H1 (cell line): Measurements from ENCODE around the gene TMTC2. TPM values are rescaled to one million over a fixed set of nuclear protein-coding genes. Genes with fewer than 3 reads are reported as not detected.

ENCODE experiments used
- CTCF ChIA-PET: fragments of 300-600 bp; sonication (Branson Sonifier 250); formaldehyde crosslinking; loops from one replicate; lab custom pipeline; 2021; ENCODE audit not compliant: partially characterized antibody; lab: Charles Lee
- POLR2A ChIA-PET: fragments of 300-600 bp; sonication (Branson Sonifier 250); formaldehyde crosslinking; loops from one replicate; lab custom pipeline; 2021; ENCODE audit warnings: inconsistent platforms; ENCODE audit not compliant: partially characterized antibody; lab: Charles Lee
- DNase-seq, 2 experiments: peaks; one replicate each; pipeline versions ENCODE4 v3.0.0 to v3.0.0-alpha.2; 2010 to 2022; ENCODE audit warnings: low spot score in 2 of 2, low read depth in 1 of 2, mixed read lengths in 1 of 2
- FAIRE-seq: peaks from 2 replicates; lab custom pipeline; 2011; peaks lifted over from hg19 to GRCh38; lab: Jason Lieb, UNC
- H2AFZ ChIP-seq: 2 replicates; pipeline ENCODE4 v1.8.1; 2012; ENCODE audit warnings: low read length, inconsistent platforms
- H2AK5ac ChIP-seq: 2 replicates; pipeline ENCODE4 v1.6.1; 2013; ENCODE audit warnings: low read depth, low read length
- H2BK120ac ChIP-seq: replicated peaks from 2 replicates; pipeline ENCODE3; 2013; ENCODE audit warnings: low read depth, low read length, inconsistent platforms
- H2BK12ac ChIP-seq: 2 replicates; pipeline ENCODE4 v1.6.1; 2013; ENCODE audit warnings: low read depth, low read length
- H2BK15ac ChIP-seq: 2 replicates; pipeline ENCODE4 v1.6.1; 2013; ENCODE audit warnings: low read length
- H2BK20ac ChIP-seq: 2 replicates; pipeline ENCODE4 v1.6.1; 2013; ENCODE audit warnings: low read length
- H2BK5ac ChIP-seq: 2 replicates; pipeline ENCODE4 v1.6.1; 2013; ENCODE audit warnings: low read depth, low read length
- H3K14ac ChIP-seq: 2 replicates; pipeline ENCODE4 v1.6.1; 2013; ENCODE audit warnings: inconsistent platforms; ENCODE audit not compliant: insufficient read length
- H3K18ac ChIP-seq: 2 replicates; pipeline ENCODE4 v1.6.1; 2013; ENCODE audit warnings: low read length; ENCODE audit errors: extremely low read depth
- H3K23ac ChIP-seq: 2 replicates; pipeline ENCODE4 v1.6.1; 2013; ENCODE audit warnings: inconsistent platforms; ENCODE audit not compliant: insufficient read length
- H3K23me2 ChIP-seq: 2 replicates; pipeline ENCODE4 v1.6.1; 2013; ENCODE audit warnings: low read depth, low read length
- H3K27ac ChIP-seq: 2 replicates; pipeline ENCODE4 v1.6.1; 2011; ENCODE audit warnings: low read depth, low read length, inconsistent platforms
- H3K27me3 ChIP-seq, 4 experiments: replicated peaks in 1 of 4; 1 replicate in 1 of 4; 2 replicates in 3 of 4; pipeline versions ENCODE4 v1.6.1 to v1.8.1; 2011 to 2013; ENCODE audit warnings: low read length in 3 of 4, mild to moderate bottlenecking in 3 of 4, inconsistent platforms in 2 of 4, mixed read lengths in 2 of 4, moderate library complexity in 1 of 4; ENCODE audit not compliant: control insufficient read depth in 3 of 4, insufficient read depth in 3 of 4; ENCODE audit errors: extremely low read depth in 1 of 4
- H3K36me3 ChIP-seq, 4 experiments: 2 replicates each; pipeline versions ENCODE4 v1.6.1 to v1.8.1; 2011 to 2013; ENCODE audit warnings: mild to moderate bottlenecking in 4 of 4, low read length in 3 of 4, moderate library complexity in 2 of 4, control low read depth in 1 of 4, inconsistent platforms in 1 of 4; ENCODE audit not compliant: insufficient read depth in 4 of 4, control insufficient read depth in 2 of 4
- H3K4ac ChIP-seq: replicated peaks from 2 replicates; pipeline ENCODE3; 2013; ENCODE audit warnings: low read length, low read depth, mixed read lengths, inconsistent platforms; ENCODE audit not compliant: insufficient read length
- H3K4me1 ChIP-seq, 4 experiments: replicated peaks in 1 of 4; 1 replicate in 1 of 4; 2 replicates in 3 of 4; pipeline versions ENCODE4 v1.6.1 to v1.8.1; 2011 to 2013; ENCODE audit warnings: low read length in 3 of 4, inconsistent platforms in 2 of 4, mixed read lengths in 1 of 4; ENCODE audit not compliant: insufficient read depth in 4 of 4, control insufficient read depth in 3 of 4
- H3K4me2 ChIP-seq, 2 experiments: 2 replicates each; pipeline versions ENCODE4 v1.6.1 to v1.8.1; 2011 to 2013; ENCODE audit warnings: low read depth in 2 of 2, low read length in 2 of 2, control low read depth in 1 of 2, inconsistent platforms in 1 of 2, mild to moderate bottlenecking in 1 of 2; ENCODE audit not compliant: insufficient read depth in 1 of 2
- H3K4me3 ChIP-seq, 4 experiments: fragments of 200-600, 300-600 bp in 1 of 4; sonication (generic), shearing (Covaris generic), sonication (Bioruptor Twin) in 1 of 4; 2 replicates each; pipeline versions ENCODE4 v1.5.1 to v1.8.1; 2011 to 2016; ENCODE audit warnings: low read length in 4 of 4, low read depth in 3 of 4, control low read depth in 2 of 4, inconsistent platforms in 2 of 4, mild to moderate bottlenecking in 2 of 4, mixed read lengths in 1 of 4, moderate library complexity in 1 of 4; ENCODE audit not compliant: insufficient read depth in 2 of 4; ENCODE audit errors: extremely low read depth in 1 of 4
- H3K56ac ChIP-seq: replicated peaks from 2 replicates; pipeline ENCODE3; 2013; ENCODE audit warnings: low read depth, mild to moderate bottlenecking, mixed read lengths, low read length, inconsistent platforms; ENCODE audit not compliant: insufficient read length
- H3K79me1 ChIP-seq: 2 replicates; pipeline ENCODE4 v1.6.1; 2013; ENCODE audit warnings: low read depth, low read length, control low read depth
- H3K79me2 ChIP-seq, 2 experiments: 2 replicates each; pipeline versions ENCODE4 v1.6.1 to v1.8.1; 2012 to 2013; ENCODE audit warnings: low read length in 2 of 2, mild to moderate bottlenecking in 2 of 2, inconsistent platforms in 1 of 2; ENCODE audit not compliant: insufficient read depth in 2 of 2, control insufficient read depth in 1 of 2
- H3K9ac ChIP-seq, 4 experiments: replicated peaks in 1 of 4; 1 replicate in 1 of 4; 2 replicates in 3 of 4; pipeline versions ENCODE4 v1.6.1 to v1.8.1; 2011 to 2013; ENCODE audit warnings: low read depth in 3 of 4, low read length in 3 of 4, control low read depth in 2 of 4, mild to moderate bottlenecking in 2 of 4, moderate library complexity in 2 of 4, inconsistent platforms in 1 of 4; ENCODE audit errors: extremely low read depth in 1 of 4
- H3K9me3 ChIP-seq, 2 experiments: 2 replicates each; pipeline versions ENCODE4 v1.6.1 to v1.8.1; 2012 to 2013; ENCODE audit warnings: mild to moderate bottlenecking in 2 of 2, moderate library complexity in 2 of 2, control low read depth in 1 of 2, inconsistent platforms in 1 of 2, low read depth in 1 of 2, low read length in 1 of 2, mixed read lengths in 1 of 2; ENCODE audit not compliant: insufficient read depth in 2 of 2
- H4K20me1 ChIP-seq, 2 experiments: replicated peaks in 1 of 2; 2 replicates each; pipeline versions ENCODE3 to v1.8.1; 2011 to 2013; ENCODE audit warnings: inconsistent platforms in 2 of 2, low read length in 2 of 2, mild to moderate bottlenecking in 1 of 2; ENCODE audit not compliant: insufficient read depth in 2 of 2, control insufficient read depth in 1 of 2
- H4K5ac ChIP-seq: 2 replicates; pipeline ENCODE4 v1.6.1; 2013; ENCODE audit warnings: low read length, low read depth, mixed read lengths, inconsistent platforms; ENCODE audit not compliant: insufficient read length
- H4K8ac ChIP-seq: 2 replicates; pipeline ENCODE4 v1.8.0; 2013; ENCODE audit warnings: mild to moderate bottlenecking, moderate library complexity, low read length, inconsistent platforms; ENCODE audit not compliant: insufficient read depth; ENCODE audit errors: extremely low read depth
- H4K91ac ChIP-seq: replicated peaks from 2 replicates; pipeline ENCODE3; 2013; ENCODE audit warnings: low read length, mixed read lengths, inconsistent platforms; ENCODE audit not compliant: insufficient read length
- BCL11A ChIP-seq, 2 experiments: IDR thresholded peaks; one replicate each; pipeline ENCODE4 v1.6.1; 2011; ENCODE audit warnings: low read depth in 2 of 2, low read length in 2 of 2, mild to moderate bottlenecking in 2 of 2
- KDM5A ChIP-seq: fragments of 200-600 bp; IDR thresholded peaks from 2 replicates; pipeline ENCODE4 v1.7.1; 2012; ENCODE audit warnings: mild to moderate bottlenecking, low read length, inconsistent platforms, mixed read lengths
- SP1 ChIP-seq: IDR thresholded peaks from 2 replicates; pipeline ENCODE4 v1.6.1; 2011; ENCODE audit warnings: low read depth, low read length
- WGBS, 2 experiments: shearing (Covaris generic) in 1 of 2; methylation state at CpG; one replicate each; pipeline versions ENCODE4 v1.1.6 to v1.1.7; 2013 to 2015; ENCODE audit warnings: low lambda C conversion rate in 2 of 2, mixed read lengths in 2 of 2, inconsistent platforms in 1 of 2, low coverage in 1 of 2, missing lambda C conversion rate in 1 of 2; ENCODE audit not compliant: insufficient replicate concordance in 2 of 2, insufficient coverage in 1 of 2, insufficient read length in 1 of 2; ENCODE audit errors: extremely low coverage in 1 of 2, missing lambda C conversion rate in 1 of 2; 5-methylcytosine and 5-hydroxymethylcytosine counted together
- polyA plus RNA-seq, 7 experiments: library from polyadenylated mRNA; depleted of rRNA in 3 of 7; stranded (reverse) in 5 of 7; unstranded in 2 of 7; fragments of >200 nt in 5 of 7; fragments of 200-250 nt in 2 of 7; gene quantifications; 1 replicate in 5 of 7; 2 replicates in 1 of 7; 4 replicates in 1 of 7; pipeline versions ENCODE4 v1.2.1 to v1.2.3, GENCODE V29; 2011 to 2013; ENCODE audit warnings: missing spikeins in 2 of 7, mixed read lengths in 2 of 7
- total RNA-seq: library from RNA; stranded (reverse); fragmentation: NEBNext Ultra II Directional; extraction: Animal tissue kit (Norgen Biotek cat#: 25700); gene quantifications from 2 replicates; pipeline ENCODE4 v1.2.1, GENCODE V29; 2021

TMTC2 gene
- total and polyA plus RNA-seq, 2 of the 8 experiments (the other 6 are each of a cell fraction or from before 2014, with no cell fraction given): 2.3 to 3.9 TPM

DNA sequence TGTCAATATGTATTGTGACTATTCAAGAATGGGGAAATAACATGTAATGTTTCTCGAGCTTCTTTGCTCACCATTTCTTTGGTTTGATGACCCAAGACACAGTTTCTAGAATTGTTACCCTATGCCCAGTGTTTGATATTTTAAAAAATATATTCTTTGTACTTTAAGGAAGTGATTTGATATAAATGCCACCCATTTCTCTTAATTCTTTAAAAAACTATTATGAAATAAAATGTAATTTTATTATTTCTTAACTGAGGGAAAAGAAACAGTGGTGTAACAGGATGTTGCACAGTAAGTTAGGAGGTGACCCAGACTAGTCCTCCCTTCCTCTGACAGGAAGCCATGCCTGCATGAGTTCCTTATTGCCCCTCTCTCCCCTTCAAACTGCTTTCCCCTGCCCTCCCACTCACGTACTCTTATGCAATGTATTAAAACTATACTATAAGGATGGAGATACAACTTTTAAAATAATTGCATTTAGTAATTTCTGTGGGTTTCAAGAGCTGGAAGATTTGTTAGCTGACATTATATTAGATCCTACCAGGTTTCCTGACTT lies 279.4 kb downstream of the TMTC2 start:
- no peak overlapping the region for H4K5ac ChIP-seq
- no peaks in the 10 kb centered on the region for H3K23me2 ChIP-seq
- no peak overlapping the region for H3K14ac ChIP-seq
- H3K79me2 ChIP-seq: no peaks in the 10 kb centered on the region
- DNase-seq (no peak), FAIRE-seq (no peak)
- no peak overlapping the region for H4K91ac ChIP-seq
- no peak overlapping the region for H2BK12ac ChIP-seq
- ChIA-PET POLR2A (no interaction called here), CTCF (no interaction called here)
- no peak overlapping the region for H3K9ac ChIP-seq
- H2AK5ac ChIP-seq: no peak overlapping the region
- H2BK20ac ChIP-seq: no peak overlapping the region
- H2BK120ac ChIP-seq: no peak overlapping the region
- no peak overlapping the region for H3K4me3 ChIP-seq
- no peaks in the 10 kb centered on the region for H3K36me3 ChIP-seq
- no peak overlapping the region for H2BK15ac ChIP-seq
- no peaks in the 10 kb centered on the region for H3K79me1 ChIP-seq
- no peak overlapping the region for H3K23ac ChIP-seq
- H3K18ac ChIP-seq: no peak overlapping the region
- 89% methylated on average over 2 of the region's 2 CpGs; no CpG with 5 or more reads in 1 of the 2 experiments for WGBS, 2 experiments
- H2AFZ ChIP-seq: no peak overlapping the region
- no peak overlapping the region for H3K4me2 ChIP-seq
- no peaks in the 10 kb centered on the region for H4K20me1 ChIP-seq
- H2BK5ac ChIP-seq: no peak overlapping the region
- no peak overlapping the region for H3K4ac ChIP-seq
- H3K56ac ChIP-seq: no peak overlapping the region
- H3K27ac ChIP-seq: no peak overlapping the region
- H3K4me1 ChIP-seq: no peaks in the 10 kb centered on the region
- H3K9me3 ChIP-seq: no peaks in the 10 kb centered on the region
- no peaks in the 10 kb centered on the region for H3K27me3 ChIP-seq
- H4K8ac ChIP-seq: no peak overlapping the region
- TF ChIP-seq SP1: no peak
- TF ChIP-seq BCL11A (IDR thresholded peaks at IDR 0.05; ENCODE audit: low read depth in 2 of 2, low read length in 2 of 2): no peak
- no peak for TF ChIP-seq KDM5A
